K562 treated with DMSO at 1 percent for 12 hours (cell line): ENCODE measurements around the gene TM4SF1. TPM values are rescaled to one million over a fixed set of nuclear protein-coding genes. Genes with fewer than 3 reads are reported as not detected.

Experiments used
- total RNA-seq: library from RNA; unstranded; fragments of 300-600 nt; gene quantifications from 2 replicates; pipeline ENCODE4 v1.2.3, GENCODE V29; 2022; ENCODE audit not compliant: insufficient read depth

The TM4SF1 gene, protein sequence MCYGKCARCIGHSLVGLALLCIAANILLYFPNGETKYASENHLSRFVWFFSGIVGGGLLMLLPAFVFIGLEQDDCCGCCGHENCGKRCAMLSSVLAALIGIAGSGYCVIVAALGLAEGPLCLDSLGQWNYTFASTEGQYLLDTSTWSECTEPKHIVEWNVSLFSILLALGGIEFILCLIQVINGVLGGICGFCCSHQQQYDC
- not detected in 2 replicates for total RNA-seq

DNA sequence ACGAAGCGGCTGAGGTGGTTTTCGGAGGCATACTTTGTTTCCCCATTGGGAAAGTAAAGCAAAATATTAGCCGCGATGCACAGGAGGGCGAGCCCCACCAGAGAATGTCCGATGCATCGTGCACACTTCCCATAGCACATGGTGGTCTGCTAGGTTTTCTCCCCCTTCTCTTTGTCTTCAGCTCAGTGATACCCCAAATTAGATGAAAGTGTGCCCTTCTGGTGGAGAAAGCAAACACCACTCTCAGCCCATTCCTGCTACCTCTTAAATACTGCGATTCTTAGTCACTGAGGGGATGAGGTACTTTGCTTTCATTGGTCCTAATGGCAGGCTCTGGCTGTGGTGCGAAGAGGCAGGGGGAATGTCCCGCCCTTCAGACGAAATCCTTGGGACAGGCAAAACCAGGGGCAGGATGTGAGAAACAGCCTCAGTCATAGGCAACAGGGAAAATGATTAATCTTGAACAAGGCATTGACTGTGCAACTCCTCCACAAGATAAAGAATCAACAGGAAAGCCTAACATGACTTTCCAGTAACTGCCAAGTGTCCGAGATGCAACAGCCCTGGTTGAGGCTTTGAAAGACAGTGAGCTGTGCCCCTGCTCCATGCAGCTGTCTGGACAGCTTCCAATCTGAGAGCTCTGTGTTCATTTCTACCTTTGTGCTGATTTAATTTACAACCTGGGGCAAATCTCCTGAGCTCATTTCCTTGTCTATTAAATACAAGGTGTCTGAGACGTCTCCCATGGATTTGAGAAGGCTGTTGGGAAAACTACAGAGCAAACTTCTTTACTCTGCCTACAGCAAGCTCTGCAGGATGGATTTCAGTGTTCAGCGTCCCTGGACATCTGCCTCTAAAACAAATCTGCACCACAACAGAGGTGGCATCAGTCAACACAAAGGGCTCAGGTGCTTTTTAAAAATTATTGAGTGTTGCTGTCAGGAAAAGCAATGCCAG lies at the start of gene TM4SF1:
Gene TM4SF1, minus strand, starts transcription at position 242 of the 957 bp plus-strand sequence. Its CDS starts 102 bp downstream, at position 140.

DNA sequence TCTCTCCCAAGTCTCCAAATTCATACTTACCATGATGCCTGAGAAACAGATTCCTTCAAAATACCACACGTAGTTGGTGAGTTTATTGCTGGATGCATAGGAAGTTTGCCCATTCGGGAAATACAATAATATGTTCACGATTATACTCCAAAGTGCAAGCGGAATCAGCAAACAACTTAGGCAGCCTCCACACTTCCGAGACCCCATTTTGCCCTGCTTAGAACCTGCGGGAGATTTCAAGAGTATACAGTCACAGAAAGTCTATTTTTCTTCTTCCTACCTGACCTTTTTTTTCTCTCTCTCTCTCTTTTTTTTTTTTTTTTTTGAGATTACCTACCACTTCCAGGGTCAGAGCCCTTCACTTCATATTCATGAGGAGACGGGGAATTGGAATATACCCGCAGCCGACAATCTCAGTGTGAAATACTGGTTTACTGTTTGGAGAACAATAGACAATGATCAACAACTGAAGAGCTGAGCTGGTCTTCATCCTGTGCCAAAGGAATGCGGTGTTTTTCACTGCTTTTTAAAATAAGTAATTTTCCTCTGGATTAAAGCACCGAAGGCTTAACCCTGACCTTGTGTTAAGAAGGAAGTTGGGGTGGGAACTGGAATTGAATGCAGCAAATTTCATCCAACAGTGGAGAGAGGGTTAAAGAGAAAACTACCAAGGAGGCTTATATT lies 44.1 kb downstream of the TM4SF1 start, which contains the start of gene TM4SF18:
Gene TM4SF18, minus strand, starts transcription at position 461 of the 684 bp plus-strand sequence. Its CDS starts 254 bp downstream, at position 207.

Other genes with a start within 250 kb of the TM4SF1 start
- gene HPS3, start 248.0 kb downstream of the TM4SF1 start, total RNA-seq: 6.5 and 15.4 TPM in 2 replicates
- gene CP, start 155.8 kb downstream of the TM4SF1 start, total RNA-seq: not detected in 2 replicates
- gene TM4SF18, start 44.0 kb downstream of the TM4SF1 start, total RNA-seq: not detected in 2 replicates
- gene TM4SF4, start 97.0 kb upstream of the TM4SF1 start, total RNA-seq: not detected in 2 replicates